ENCODE results near the gene MRTFA.
"Not testable (repeated sequence)": the region's sequence is repeated elsewhere in the genome, so short reads cannot be mapped to it uniquely, and the experiment has no call there.

Gene MRTFA

DNA sequence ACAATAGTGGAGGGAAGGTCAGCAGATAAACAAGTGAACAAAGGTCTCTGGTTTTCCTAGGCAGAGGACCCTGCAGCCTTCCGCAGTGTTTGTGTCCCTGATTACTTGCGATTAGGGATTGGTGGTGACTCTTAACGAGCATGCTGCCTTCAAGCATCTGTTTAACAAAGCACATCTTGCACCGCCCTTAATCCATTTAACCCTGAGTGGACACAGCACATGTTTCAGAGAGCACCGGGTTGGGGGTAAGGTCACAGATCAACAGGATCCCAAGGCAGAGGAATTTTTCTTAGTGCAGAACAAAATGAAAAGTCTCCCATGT is 136.1 kb downstream of the MRTFA start:
- not testable (repeated sequence) for H3K36me3 ChIP-seq (ENCODE audit: control insufficient read depth in 1 of 2, insufficient read depth in 2 of 2, low read length in 2 of 2); H3K4me3 ChIP-seq (ENCODE audit: low read depth in 1 of 2, low read length in 2 of 2)
- H3K4me1 ChIP-seq (ENCODE audit: control insufficient read depth in 1 of 2, insufficient read depth in 2 of 2, low read length in 2 of 2): peaks cover 13 to 15% of the 10 kb centered on the region in 2 donors

DNA sequence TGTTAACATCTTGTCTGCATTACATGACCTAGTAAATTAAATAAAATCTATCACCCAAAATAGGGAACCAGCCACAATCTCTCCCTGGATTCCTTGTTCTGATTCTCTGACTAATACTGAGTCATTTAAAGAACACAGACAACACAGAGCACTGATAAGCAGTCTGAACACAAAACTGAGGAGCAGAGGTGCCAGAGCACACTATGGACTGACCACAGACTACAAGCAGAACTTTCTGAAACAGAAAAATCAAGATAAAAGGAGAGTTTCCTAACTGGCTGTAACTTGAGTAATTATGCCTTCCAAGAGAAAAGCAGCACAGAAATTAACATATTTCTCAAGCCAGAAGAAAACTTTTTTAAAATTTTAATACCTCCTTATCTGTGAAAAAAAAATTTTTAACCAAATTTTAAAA is 137.3 kb downstream of the MRTFA start:
- H3K36me3 ChIP-seq (ENCODE audit: control insufficient read depth in 1 of 2, insufficient read depth in 2 of 2, low read length in 2 of 2): no peaks in the 10 kb centered on the region
- no peaks in the 10 kb centered on the region for H3K27me3 ChIP-seq (ENCODE audit: low read depth, low read length)
- peak overlapping the region; percentile 3 for H3K27ac ChIP-seq (ENCODE audit: low read length)
- H3K9me3 ChIP-seq (ENCODE audit: control insufficient read depth in 1 of 2, low read length in 2 of 2): no peaks in the 10 kb centered on the region
- peaks cover 13 to 15% of the 10 kb centered on the region in 2 donors for H3K4me1 ChIP-seq (ENCODE audit: control insufficient read depth in 1 of 2, insufficient read depth in 2 of 2, low read length in 2 of 2)
- no peak overlapping the region for H3K4me3 ChIP-seq (ENCODE audit: low read depth in 1 of 2, low read length in 2 of 2)

More for the DNA sequence above, 136.1 kb downstream of the MRTFA start:
- H3K9me3 ChIP-seq (ENCODE audit: control insufficient read depth in 1 of 2, low read length in 2 of 2); H3K27me3 ChIP-seq (ENCODE audit: low read depth, low read length); H3K27ac ChIP-seq (ENCODE audit: low read length): not testable (repeated sequence)

DNA sequence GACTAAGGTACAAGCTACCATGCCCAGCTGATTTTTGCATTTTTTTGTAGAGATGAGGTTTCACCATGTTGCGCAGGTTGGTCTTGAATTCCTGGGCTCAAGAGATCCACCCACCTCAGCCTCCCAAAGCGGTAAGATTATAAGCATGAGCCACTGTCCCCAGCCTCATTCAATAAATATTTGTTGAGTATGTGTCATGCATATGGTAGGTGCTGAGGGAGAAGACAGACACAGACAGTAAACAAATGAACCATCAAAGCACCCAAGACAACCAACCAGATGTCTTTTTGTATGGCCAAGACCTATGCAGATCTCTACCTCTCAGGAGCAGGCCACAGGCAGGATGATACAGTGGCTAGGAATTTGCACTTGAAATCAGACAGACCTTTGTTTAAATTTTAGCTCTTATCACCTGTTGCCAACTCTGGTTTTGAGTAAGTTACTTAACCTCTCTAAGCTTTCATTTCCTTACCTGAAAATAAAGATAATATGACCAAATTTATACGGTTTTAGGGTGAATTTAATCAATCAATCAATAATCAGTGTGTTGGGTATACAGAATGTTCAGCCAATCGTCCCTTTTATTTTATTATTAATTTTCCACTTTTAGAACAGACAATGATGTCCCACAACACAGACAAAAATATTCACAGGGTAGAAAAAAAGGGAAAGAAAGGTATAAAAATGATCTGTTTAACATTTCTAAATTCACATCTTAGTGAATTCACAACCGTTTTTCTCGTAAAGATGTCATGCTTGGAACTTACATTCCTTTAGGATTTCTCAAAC is 137.9 kb downstream of the MRTFA start:
- H3K4me1 ChIP-seq (ENCODE audit: control insufficient read depth in 1 of 2, insufficient read depth in 2 of 2, low read length in 2 of 2): peaks cover 13 to 15% of the 10 kb centered on the region in 2 donors
- H3K4me3 ChIP-seq (ENCODE audit: low read depth in 1 of 2, low read length in 2 of 2): no peak overlapping the region
- no peaks in the 10 kb centered on the region for H3K9me3 ChIP-seq (ENCODE audit: control insufficient read depth in 1 of 2, low read length in 2 of 2)
- H3K36me3 ChIP-seq (ENCODE audit: control insufficient read depth in 1 of 2, insufficient read depth in 2 of 2, low read length in 2 of 2): no peaks in the 10 kb centered on the region
- peak overlapping the region; percentile 3 for H3K27ac ChIP-seq (ENCODE audit: low read length)
- H3K27me3 ChIP-seq (ENCODE audit: low read depth, low read length): no peaks in the 10 kb centered on the region

DNA sequence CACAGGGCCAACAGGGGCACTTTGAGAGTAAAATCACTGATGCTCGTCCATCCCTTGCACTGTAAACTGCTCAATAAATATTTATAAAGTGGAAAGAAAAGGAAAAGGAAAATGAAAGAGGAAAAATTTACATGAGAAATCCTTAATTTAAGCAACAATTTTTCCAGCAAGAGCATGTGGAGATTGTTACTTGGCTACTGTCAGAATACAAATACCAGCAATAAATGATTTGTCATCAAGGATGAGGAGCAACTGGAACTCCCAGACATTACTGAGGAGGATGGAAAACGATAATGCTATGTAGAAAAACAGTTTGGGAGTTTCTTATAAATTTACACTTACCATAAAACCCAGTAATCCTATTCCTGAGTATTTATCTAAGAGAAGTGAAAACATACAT is 143.1 kb downstream of the MRTFA start:
- H3K9me3 ChIP-seq (ENCODE audit: control insufficient read depth in 1 of 2, low read length in 2 of 2): no peaks in the 10 kb centered on the region
- no peak overlapping the region for H3K4me3 ChIP-seq (ENCODE audit: low read depth in 1 of 2, low read length in 2 of 2)
- no peaks in the 10 kb centered on the region for H3K27me3 ChIP-seq (ENCODE audit: low read depth, low read length)
- peaks cover 17 to 28% of the 10 kb centered on the region in 2 donors for H3K4me1 ChIP-seq (ENCODE audit: control insufficient read depth in 1 of 2, insufficient read depth in 2 of 2, low read length in 2 of 2)
- no peaks in the 10 kb centered on the region for H3K36me3 ChIP-seq (ENCODE audit: control insufficient read depth in 1 of 2, insufficient read depth in 2 of 2, low read length in 2 of 2)
- peak overlapping the region; percentile 41 for H3K27ac ChIP-seq (ENCODE audit: low read length)

DNA sequence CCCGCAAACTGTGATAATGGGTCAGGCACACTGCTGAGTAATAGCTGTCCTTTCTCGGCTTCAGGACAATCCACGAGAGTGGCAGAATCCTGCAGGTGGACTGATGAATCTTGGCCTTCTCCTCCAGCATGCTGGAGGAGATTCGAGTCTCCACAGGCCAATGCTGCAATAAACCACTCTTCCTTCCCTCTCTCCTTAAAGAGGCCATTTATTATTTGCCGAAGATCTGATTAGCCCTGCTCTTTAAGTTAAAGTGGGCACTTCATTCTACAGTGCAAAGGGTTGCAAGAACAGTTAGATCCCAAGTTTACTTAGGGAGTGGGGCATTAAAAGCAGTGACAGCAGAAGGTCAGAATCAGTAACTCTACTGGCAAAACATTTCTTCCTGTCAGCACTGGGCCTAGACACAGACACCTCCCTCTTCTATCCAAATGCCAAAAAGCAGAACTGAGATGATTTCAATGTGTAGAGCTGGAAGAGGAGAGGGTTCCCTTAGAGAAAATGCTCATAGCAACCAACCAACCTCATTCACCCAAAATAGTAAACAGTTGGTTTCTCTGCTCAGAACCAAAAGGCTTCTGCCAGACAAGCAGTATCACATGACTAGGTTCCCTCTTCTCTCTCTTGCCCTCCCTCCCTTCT is 144.4 kb downstream of the MRTFA start:
- no peaks in the 10 kb centered on the region for H3K9me3 ChIP-seq (ENCODE audit: control insufficient read depth in 1 of 2, low read length in 2 of 2)
- H3K36me3 ChIP-seq (ENCODE audit: control insufficient read depth in 1 of 2, insufficient read depth in 2 of 2, low read length in 2 of 2): no peaks in the 10 kb centered on the region
- peak overlapping the region in 1 of 2 donors; percentile 30 for H3K4me3 ChIP-seq (ENCODE audit: low read depth in 1 of 2, low read length in 2 of 2)
- H3K4me1 ChIP-seq (ENCODE audit: control insufficient read depth in 1 of 2, insufficient read depth in 2 of 2, low read length in 2 of 2): peaks cover 16 to 29% of the 10 kb centered on the region in 2 donors
- peak overlapping the region; percentile 41 for H3K27ac ChIP-seq (ENCODE audit: low read length)
- H3K27me3 ChIP-seq (ENCODE audit: low read depth, low read length): no peaks in the 10 kb centered on the region

DNA sequence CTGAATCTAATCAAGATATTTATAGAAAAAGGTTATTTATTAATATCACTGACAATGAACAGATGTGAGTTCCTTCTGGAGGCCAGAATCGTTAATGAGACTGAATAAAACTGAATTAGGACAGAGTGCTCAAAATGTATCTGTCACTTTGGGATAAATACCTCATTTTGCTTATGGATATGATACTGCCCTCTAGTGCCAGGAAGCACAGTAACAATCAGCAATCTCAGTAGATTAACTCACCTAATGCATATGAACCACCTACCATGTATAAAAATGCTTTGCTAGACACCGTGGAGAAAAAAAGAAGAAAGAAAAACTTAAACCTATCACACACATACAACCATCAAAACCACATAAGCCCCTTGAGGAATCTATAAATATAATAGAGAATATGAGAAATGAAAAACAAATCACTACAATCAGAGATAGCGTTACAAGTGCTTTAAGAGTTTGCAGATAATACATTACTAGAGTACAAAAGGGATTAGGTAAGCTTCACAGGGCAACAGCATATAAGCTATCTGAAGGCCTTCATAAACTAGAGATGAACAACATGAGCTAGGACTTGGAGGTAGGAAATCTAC is 148.8 kb downstream of the MRTFA start:
- no peak overlapping the region for H3K4me3 ChIP-seq (ENCODE audit: low read depth in 1 of 2, low read length in 2 of 2)
- H3K9me3 ChIP-seq (ENCODE audit: control insufficient read depth in 1 of 2, low read length in 2 of 2): no peaks in the 10 kb centered on the region
- H3K27me3 ChIP-seq (ENCODE audit: low read depth, low read length): no peaks in the 10 kb centered on the region
- H3K27ac ChIP-seq (ENCODE audit: low read length): no peak overlapping the region
- H3K4me1 ChIP-seq (ENCODE audit: control insufficient read depth in 1 of 2, insufficient read depth in 2 of 2, low read length in 2 of 2): peaks cover 14 to 37% of the 10 kb centered on the region in 2 donors
- H3K36me3 ChIP-seq (ENCODE audit: control insufficient read depth in 1 of 2, insufficient read depth in 2 of 2, low read length in 2 of 2): no peaks in the 10 kb centered on the region

DNA sequence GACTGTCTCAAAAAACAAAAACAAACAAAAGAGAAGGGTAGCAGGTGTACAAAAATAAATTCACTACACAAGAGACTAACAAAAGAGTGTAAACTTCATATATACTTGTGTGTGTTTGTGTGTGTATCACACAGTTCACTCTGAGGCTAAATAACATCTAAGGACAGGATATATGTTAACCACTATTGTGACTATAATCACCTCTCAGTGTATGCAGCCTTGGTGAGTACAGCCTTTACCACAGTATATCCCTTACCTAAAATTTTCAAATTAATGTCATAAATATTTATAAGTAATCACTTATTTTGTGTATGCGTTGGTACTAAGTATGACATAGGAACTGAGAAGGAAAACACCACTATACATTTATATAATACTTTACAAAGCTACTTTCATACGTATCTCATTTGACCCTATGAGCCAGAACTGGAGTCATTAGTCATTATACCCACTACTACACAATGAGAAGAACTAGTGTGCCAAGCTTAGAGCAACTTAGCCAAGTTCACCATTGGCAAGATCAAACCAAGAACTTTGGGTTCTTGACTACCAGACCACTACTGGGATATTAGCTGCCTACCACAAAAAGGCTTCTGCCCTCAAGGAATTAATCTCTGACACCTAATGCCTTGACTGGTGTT is 149.4 kb downstream of the MRTFA start:
- Histone ChIP-seq H3K9me3 (ENCODE audit: control insufficient read depth in 1 of 2, low read length in 2 of 2) (no peaks in the 10 kb centered on the region), H3K27ac (ENCODE audit: low read length) (no peak overlapping the region), H3K4me1 (ENCODE audit: control insufficient read depth in 1 of 2, insufficient read depth in 2 of 2, low read length in 2 of 2) (peaks cover 8 to 31% of the 10 kb centered on the region in 2 donors), H3K36me3 (ENCODE audit: control insufficient read depth in 1 of 2, insufficient read depth in 2 of 2, low read length in 2 of 2) (no peaks in the 10 kb centered on the region), H3K27me3 (ENCODE audit: low read depth, low read length) (no peaks in the 10 kb centered on the region), H3K4me3 (ENCODE audit: low read depth in 1 of 2, low read length in 2 of 2) (no peak overlapping the region)

DNA sequence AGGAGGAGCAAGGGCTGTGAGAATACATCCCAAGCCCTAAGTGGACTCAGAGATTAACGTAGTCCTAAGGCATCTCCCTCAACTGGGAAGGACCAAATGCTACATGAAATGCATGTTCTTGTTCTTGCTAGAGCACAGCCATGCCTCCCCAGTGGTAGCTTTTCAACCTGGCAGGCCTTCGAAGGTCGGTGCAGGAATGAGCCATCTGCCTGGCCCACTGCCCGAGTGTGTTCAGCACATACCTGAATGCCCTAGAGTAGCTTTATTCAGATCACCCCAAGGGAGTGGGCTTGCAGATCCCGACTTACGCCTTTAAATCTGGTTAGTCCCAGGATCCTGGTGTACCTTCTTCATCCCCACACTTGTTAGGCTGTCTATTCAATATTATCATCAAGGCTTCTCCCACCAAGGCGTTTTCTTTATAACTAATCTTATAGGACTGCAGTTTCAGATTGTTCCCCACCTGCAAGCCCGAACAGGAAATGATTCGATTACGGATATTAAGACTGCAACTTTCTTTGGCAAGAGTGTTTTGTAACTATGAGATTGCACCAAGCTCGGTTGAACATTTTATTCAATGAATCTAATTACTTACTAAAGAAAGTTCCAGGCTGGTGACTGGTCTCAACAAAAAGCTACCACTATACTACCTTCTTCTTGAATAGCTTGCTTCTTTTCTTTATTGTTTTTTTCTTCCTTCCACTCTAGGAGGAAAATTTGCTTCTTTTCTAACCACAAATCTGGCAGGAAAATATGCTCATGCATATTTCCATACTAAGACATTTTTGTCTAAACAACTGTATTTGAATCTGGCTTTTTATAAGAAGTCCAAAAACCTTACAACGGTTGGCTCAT is 150.5 kb downstream of the MRTFA start:
- no peak overlapping the region for H3K4me3 ChIP-seq (ENCODE audit: low read depth in 1 of 2, low read length in 2 of 2)
- H3K27ac ChIP-seq (ENCODE audit: low read length): no peak overlapping the region
- H3K27me3 ChIP-seq (ENCODE audit: low read depth, low read length): no peaks in the 10 kb centered on the region
- peaks cover 0 to 20% of the 10 kb centered on the region in 2 donors for H3K4me1 ChIP-seq (ENCODE audit: control insufficient read depth in 1 of 2, insufficient read depth in 2 of 2, low read length in 2 of 2)
- H3K9me3 ChIP-seq (ENCODE audit: control insufficient read depth in 1 of 2, low read length in 2 of 2): no peaks in the 10 kb centered on the region
- H3K36me3 ChIP-seq (ENCODE audit: control insufficient read depth in 1 of 2, insufficient read depth in 2 of 2, low read length in 2 of 2): no peaks in the 10 kb centered on the region

DNA sequence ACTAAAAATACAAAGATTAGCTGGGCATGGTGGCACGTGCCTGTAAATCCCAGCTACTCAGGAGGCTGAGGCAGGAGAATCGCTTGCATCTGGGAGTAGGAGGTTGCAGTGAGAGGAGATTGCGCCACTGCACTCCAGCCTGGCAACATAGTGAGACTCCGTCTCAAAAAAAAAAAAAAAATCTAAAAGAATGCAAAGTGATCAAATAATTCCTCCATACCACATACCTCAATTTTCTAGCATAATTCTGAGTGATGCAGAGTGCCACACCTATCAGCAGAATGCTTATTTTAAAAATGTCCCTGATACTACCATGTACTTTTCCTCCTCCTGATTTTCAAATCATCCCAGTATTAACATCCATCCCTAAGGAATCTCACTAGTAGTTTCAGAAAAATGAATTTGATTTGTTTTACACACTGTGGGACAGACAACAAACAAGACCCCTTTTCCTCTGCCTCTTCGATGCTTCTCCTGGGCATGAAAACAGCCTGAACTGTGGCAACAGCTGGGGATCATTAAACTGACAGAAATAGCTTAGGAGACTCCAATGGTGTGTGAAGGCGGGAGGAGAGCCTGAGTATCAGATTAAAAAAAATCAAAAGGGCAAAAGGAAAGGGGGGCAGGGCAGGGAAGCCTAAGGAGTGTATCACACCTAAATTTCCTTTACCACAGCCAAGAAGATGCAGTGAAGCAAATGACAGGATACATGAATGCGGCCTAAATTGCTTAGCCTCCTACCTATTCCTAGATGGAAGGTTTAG is 151.4 kb downstream of the MRTFA start:
- H3K9me3 ChIP-seq (ENCODE audit: control insufficient read depth in 1 of 2, low read length in 2 of 2): no peaks in the 10 kb centered on the region
- H3K4me3 ChIP-seq (ENCODE audit: low read depth in 1 of 2, low read length in 2 of 2): no peak overlapping the region
- H3K27me3 ChIP-seq (ENCODE audit: low read depth, low read length): no peaks in the 10 kb centered on the region
- H3K27ac ChIP-seq (ENCODE audit: low read length): no peak overlapping the region
- H3K4me1 ChIP-seq (ENCODE audit: control insufficient read depth in 1 of 2, insufficient read depth in 2 of 2, low read length in 2 of 2): peaks cover 0 to 18% of the 10 kb centered on the region in 2 donors
- H3K36me3 ChIP-seq (ENCODE audit: control insufficient read depth in 1 of 2, insufficient read depth in 2 of 2, low read length in 2 of 2): no peaks in the 10 kb centered on the region

DNA sequence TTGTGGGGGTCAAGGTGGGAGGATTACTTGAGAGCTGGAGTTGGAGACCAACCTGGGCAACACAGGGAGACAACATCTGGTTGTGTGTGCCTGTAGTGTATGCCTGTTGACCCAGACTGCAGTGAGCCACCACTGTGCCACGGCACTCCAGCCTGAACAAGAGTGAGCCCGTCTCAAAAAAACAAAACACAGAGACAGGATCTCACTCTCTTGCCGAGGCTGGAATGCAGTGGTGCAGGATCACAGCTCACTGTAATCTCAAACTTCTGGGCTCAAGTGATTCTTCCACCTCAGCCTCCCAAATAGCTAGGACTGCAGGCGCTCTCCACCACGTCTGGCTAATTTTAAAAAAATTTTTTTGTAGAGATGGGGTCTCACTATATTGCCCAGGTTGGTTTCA is 153.6 kb downstream of the MRTFA start:
- Histone ChIP-seq H3K4me1 (ENCODE audit: control insufficient read depth in 1 of 2, insufficient read depth in 2 of 2, low read length in 2 of 2) (peaks cover 0 to 24% of the 10 kb centered on the region in 2 donors), H3K27me3 (ENCODE audit: low read depth, low read length) (no peaks in the 10 kb centered on the region), H3K27ac (ENCODE audit: low read length) (no peak overlapping the region), H3K36me3 (ENCODE audit: control insufficient read depth in 1 of 2, insufficient read depth in 2 of 2, low read length in 2 of 2) (no peaks in the 10 kb centered on the region), H3K9me3 (ENCODE audit: control insufficient read depth in 1 of 2, low read length in 2 of 2) (no peaks in the 10 kb centered on the region), H3K4me3 (ENCODE audit: low read depth in 1 of 2, low read length in 2 of 2) (no peak overlapping the region)

Data from muscle layer of duodenum (tissue), 2 donors.